DMS 273 treated with DMSO at 0.1 percent for 48 hours (cell line): ENCODE results near the gene RAB10.
"Not testable (repeated sequence)": the region's sequence is repeated elsewhere in the genome, so short reads cannot be mapped to it uniquely, and the experiment has no call there.

Experiments used
- DNase-seq: peaks from one replicate; lab custom pipeline; 2025; lab: John Stamatoyannopoulos, UW

The RAB10 gene

GRCh38 chr2:26058390-26058789, 24.5 kb downstream of the RAB10 start:
- DNase-seq, result no peak

DNA sequence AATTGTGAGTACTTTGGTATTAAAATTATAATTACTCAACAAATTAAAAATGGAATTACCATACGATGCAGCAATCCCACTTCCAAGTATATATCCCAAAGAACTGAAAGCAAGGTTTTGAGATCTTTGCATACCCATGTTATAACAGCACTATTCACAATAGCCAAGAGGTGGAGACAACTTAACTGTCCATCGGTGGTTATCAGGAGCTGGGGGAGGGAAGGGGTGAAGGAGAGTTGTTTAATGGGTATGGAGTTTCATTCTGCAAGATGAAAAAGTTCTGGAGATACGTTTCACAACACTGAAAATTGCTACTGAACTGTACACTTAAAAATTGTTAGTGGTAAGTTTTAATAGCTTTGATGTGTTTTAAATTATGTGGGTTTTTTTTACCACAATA, 25.7 kb downstream of the RAB10 start:
- DNase-seq, result no peak

DNA sequence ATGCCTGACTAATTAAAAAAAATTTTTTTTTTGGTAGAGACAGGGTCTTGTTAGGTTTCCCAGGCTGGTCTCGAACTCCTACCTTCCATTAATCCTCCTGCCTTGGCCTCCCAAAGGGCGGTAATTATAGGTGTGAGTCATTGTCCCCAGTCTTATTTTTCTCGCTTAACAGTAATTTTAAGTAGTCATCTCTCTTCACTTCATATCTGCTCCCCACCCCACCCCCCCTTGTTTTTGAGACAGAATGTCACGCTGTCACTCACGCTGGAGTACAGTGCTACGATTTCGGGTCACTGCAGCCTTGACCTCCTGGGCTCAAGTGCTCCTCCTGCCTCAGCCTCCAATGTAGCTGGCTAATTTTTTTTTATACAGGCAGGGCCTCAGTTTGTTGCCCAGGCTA, 27.7 kb downstream of the RAB10 start:
- DNase-seq, result no peak

DNA sequence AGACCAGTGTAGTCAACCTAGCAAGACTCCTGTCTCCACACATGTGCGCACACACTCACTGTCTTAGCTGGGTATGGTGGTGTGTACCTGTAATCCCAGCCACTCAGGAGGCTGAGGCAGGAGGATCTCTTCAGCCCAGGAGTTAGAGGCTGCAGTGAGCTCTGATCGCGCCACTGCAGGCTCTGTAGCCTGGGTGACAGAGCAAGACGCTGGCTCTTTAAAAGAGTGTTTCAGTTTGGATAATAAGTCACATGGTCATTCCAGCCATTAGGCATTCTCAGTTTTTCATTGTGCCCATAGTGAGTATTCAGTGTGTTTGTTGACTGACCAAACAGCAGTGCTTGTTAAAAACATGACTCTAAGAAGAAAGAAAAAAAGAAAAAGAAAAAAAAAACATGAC, 31.0 kb downstream of the RAB10 start:
- no peak for DNase-seq

DNA sequence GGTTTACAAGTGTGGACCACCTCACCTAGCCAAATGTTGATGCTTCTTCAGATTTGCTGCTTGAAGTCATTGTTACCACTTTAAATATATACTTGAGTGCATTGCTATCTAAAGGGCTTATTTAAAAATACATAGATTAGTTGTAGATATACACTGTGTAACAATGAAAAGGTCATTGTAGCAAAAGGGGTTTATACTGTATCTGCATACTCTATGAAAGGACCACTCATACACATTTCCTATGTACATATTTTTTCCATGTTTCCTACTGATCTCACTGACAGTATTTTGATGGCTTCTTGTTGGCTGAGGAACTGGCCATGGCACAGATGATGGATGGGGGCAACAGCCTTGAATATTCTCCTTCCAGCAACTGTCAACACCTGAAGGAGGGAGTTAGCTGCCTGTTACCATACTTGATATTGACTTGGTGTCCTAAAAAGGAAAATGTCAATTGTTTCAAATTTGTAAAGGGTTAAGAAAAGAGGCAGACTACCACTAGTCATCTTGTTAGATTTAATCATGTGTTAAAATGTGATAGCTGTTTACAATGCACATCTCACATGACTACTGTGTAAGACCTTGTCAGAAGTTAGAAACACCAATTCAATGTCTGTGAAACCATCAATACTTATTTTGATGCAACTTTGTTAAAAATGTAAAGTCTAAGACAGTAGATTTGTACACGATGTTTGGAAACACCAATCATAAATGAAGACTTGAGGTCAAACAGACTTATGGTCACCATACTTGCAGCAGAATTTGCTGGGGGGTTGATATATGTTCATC, 33.5 kb downstream of the RAB10 start:
- DNase-seq, result no peak

- DNase-seq, result no peak
These were observed 34.2 kb downstream of the RAB10 start for GRCh38 chr2:26067980-26068507.

DNA sequence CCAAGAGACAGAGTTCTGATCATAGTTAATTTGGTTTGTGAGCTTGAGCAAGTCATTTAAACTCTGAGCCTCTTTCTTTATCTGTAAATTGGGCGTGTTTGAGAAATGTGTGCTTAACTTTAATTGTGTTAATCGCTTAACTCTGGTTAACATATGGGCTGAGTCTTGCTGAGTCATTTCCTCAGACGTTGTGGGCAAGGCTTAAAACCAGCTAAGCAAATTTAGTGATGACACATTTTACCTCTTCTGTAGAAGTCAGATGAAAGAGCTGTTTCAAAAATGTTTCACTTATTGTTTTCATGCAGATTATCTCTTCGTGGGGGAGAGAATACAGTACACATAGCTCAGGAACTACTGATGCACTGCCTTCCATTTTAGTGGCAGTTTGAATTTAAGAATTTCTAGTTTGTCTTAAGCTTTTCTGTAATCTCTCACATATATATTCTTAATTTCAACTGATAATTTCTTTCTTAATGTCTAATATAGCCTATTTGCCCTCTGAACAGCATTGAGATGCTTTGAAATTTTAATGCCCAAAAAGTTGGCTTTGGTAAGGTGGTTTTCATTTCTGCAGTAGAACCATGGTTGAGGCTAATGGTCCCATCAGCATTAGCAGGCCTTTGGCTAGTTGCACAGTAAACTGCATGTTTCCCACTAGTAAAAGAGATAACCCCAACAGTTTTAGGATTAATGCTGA, 34.9 kb downstream of the RAB10 start:
- peak; percentile 32 for DNase-seq

DNA sequence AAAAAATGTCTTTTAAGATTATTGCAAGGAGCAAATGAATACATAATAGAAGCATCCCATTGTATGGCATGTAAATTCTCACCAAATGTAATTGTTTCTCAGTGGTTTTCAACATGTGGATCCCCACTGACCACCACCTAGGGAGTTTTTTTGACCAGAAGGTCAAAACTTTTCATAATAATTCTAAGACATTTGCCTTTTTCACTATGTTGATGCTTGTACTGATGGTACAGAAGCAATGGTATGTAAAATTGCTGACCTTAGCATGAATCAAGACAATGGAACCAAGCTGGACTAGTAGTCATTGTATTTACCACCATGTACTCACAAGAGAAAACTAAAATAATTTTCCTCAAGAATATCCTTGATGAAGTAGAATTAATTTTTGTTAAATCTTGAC, 36.8 kb downstream of the RAB10 start:
- DNase-seq, result no peak

- no peak for DNase-seq
These were observed 39.3 kb downstream of the RAB10 start for GRCh38 chr2:26072925-26073768.

DNA sequence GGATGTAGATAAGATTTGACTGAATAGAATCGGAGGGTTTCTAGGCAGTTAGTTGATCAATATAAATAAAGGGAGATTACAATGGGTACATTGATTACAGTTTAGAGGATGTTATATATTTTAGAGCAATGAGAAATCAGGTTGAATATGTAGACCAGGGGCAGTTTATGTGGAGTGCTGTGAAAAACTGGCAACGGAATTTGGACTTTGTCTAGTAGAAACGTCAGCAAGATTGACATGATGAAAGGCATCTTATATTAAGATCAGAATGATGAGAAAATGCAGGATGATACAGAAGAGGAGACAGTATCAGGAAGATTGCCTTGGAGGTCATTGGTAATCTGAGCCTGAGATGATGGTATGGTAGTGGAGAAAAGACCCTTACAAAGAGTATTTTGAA, 39.9 kb downstream of the RAB10 start:
- no peak for DNase-seq

DNA sequence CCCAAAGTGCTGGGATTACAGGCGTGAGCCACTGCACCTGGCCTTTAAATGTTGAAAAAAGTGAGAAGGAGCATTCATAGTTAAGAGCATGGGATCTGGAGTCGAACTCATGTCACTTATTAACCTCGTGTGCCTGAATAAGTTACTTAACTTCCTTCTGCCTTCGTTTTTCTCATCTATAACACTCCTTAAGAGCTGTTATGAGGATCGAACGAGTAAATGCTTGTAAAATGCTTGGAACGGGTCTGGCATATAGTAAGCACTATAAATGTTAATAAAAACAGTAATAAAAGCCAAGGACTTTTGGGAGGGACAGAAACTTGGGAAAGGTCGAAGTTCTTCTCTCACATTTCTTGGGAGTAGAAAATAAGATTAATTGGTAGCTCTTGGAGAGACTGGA, 40.8 kb downstream of the RAB10 start:
- no peak for DNase-seq

DNA sequence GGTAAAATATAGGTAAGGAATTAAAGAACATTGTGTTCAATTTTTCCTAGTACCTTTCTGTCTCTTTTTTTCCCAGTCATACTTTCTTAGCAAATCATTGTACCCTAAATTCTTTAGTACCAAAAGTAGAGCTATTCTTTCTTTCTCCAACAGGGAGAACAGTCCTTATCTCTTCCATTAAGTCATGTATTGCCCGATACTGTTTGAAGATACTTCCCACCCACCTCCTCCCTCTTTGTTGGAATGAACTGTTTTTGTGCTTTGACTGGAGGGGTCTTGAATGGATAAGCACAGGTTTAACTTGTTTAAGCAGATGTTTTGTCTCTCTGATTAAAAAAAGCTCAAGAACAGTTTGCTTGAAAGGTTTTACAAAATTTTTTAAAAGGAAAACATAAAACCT, 41.3 kb downstream of the RAB10 start:
- no peak for DNase-seq

DNA sequence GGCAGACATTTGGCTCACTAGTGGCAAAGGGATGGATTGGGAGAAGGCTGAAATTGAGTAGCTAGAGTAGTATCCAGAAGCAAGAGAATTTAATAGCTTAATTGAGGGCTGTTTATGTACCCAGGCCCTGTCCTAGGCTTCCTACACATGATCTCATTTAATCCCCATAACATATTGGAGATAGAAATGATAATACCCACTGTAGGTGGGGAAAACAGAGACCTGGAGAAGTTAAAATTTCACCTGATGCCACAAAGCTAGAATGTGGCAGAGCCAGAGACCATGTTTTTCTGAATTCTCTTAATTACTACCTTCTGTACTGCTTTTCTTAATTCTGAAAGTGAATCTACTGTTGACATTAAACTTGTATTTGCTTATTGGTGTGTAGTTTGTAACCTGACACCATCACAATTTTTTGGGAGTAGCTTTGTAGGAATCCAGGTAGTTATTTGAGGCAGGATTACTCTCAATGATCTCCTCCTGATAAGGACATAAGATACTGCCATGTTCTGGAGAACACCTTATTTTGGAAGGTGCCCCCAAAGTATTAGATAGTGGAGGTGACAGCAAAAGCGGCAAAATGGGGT, 42.2 kb downstream of the RAB10 start:
- DNase-seq, result no peak

- DNase-seq, result no peak
These were observed 43.4 kb downstream of the RAB10 start for GRCh38 chr2:26077291-26077690.

- no peak for DNase-seq
These were observed 45.1 kb downstream of the RAB10 start for GRCh38 chr2:26078939-26079338.

DNA sequence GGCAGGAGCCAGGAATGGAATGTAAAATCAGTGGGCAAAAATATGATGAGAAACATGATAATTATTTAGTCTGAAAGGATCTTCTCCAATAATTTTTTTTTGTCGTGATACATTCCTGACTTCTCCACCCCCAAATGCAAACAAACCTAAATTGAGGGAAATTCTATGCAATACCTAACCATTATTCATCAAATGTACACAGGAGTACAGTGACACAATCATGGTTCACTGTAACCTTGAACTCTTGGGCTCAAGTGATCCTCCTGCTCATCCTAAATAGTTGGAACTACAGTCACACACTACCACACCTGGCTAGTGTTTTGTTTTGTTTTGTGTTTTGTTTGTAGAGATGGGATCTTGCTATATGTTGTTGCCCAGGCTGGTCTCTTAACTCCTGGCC, 46.5 kb downstream of the RAB10 start:
- no peak for DNase-seq

DNA sequence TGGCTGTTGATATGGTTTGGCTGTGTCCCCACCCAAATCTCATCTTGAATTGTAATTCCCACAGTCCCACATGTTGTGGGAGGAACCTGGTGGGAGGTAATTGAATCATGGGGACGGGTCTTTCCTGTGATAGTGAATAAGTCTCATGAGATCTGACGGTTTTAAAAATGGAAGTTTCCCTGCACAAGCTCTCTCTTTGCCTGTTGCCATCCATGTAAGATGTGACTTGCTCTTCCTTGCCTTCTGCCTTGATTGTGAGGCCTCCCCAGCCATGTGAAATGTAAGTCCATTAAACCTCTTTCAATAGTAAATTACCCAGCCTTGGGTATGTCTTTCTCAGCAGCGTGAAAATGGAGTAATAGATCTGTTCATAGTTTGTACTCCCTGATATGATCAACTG, 47.0 kb downstream of the RAB10 start:
- DNase-seq, result not testable (repeated sequence)

GRCh38 chr2:26081556-26081955, 47.7 kb downstream of the RAB10 start:
- no peak for DNase-seq

- no peak for DNase-seq
These were observed 52.3 kb downstream of the RAB10 start for GRCh38 chr2:26086155-26086637.

- no peak for DNase-seq
These were observed 52.9 kb downstream of the RAB10 start for GRCh38 chr2:26086779-26087178.

- DNase-seq, result no peak
These were observed 54.3 kb downstream of the RAB10 start for GRCh38 chr2:26088038-26088643.

DNA sequence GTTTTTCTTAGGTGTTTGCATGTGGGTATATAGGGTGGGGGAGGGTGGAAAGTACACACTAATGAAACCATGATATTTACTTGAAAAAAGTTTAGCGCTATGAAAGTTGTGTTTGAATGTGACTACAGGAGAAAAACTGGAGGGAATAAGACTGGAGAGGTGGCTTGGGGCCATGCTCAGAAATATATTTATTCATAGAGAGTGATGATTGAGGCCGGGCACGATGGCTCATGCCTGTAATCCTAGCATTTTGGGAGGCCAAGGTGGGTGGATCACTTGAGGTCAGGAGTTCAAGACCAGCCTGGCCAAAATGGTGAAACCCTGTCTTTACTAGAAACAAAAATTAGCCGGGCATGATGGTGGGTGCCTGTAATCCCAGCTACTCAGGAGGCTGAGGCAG, 55.0 kb downstream of the RAB10 start:
- DNase-seq, result not testable (repeated sequence)
